Right atrium auricular region (tissue), 2 donors: ENCODE measurements around the gene RNF5. TPM values are rescaled to one million over a fixed set of nuclear protein-coding genes. Genes with fewer than 3 reads are reported as not detected.
A peak's percentile ranks its signal among the peaks of the same experiment; 100 is the strongest.

Experiments
- DNase-seq: peaks from one replicate; pipeline ENCODE4 v3.0.0-alpha.2; 2019; ENCODE audit warnings: low spot score
- H3K27ac ChIP-seq, 2 donors: fragments of 200-600 bp; sonication (generic); 1 replicate in 1 of 2; 2 replicates in 1 of 2; pipeline ENCODE4 v1.5.1; 2016 to 2019
- H3K27me3 ChIP-seq, 2 donors: fragments of 200-600 bp; sonication (generic); one replicate each; pipeline versions ENCODE4 v1.5.1 to v1.6.0; 2017 to 2019
- H3K36me3 ChIP-seq: fragments of 200-600 bp; sonication (generic); one replicate; pipeline ENCODE4 v1.5.1; 2016
- H3K4me1 ChIP-seq, 2 donors: fragments of 200-600 bp; sonication (generic); one replicate each; pipeline versions ENCODE4 v1.5.1 to v1.6.0; 2017 to 2019
- H3K4me3 ChIP-seq, 2 donors: fragments of 200-600 bp; sonication (generic); 1 replicate in 1 of 2; 2 replicates in 1 of 2; pipeline ENCODE4 v1.5.1; 2017 to 2019; ENCODE audit warnings: mild to moderate bottlenecking in 1 of 2, moderate library complexity in 1 of 2
- H3K9me3 ChIP-seq, 2 donors: fragments of 200-600 bp; sonication (generic); one replicate each; pipeline ENCODE4 v1.5.1; 2019
- total RNA-seq, 2 donors: library from RNA; depleted of rRNA; stranded (reverse); fragments of >200 nt; gene quantifications; one replicate each; pipeline ENCODE4 v1.1.0, GENCODE V29; 2016
- TF ChIP-seq, protein P1 (sequence below), 2 donors: fragments of 200-600 bp; sonication (generic); IDR thresholded peaks; one replicate each; pipeline ENCODE4 v1.5.1; 2019; ENCODE audit warnings: antibody characterized with exemption in 2 of 2

Gene RNF5
- total RNA-seq, 2 donors from 2014 or later: 104 to 106 TPM

DNA sequence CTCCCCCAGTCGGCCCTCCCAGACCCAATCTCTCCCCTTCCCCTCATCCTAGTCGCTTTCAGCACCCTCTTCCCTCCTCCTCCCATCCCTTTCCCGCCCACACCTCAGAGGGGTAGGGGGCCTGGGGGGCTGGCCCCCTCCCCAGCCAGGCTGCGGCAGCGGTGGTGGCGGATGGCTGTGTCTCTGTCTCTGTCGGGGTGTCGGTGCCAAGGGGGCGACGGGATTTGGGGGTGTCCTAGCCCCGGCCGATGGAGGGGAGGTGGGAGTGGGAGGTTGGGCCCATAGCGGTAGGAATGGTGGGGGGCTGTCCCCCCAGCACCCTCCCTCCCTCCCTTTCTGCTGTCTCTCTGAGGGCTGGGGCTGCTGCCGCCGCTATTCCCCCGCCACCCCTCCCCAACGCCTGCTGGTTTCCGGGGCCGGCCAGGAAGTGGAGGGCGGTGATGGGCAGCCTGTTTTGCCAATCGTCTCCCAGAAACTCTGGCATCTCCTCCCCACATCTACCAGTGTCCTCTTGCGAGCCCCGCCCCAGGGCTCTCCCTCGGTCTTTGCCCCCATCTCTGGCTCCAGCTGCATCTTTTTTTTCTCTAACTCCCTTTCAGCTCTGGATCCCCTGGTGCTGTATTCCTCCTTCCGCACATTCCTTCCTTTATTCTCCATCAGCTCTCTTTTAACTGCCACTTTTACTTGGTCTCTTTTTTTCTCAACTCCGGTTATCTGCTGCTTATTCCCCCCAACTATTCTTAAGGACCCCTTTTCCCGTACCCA, 2.3 kb upstream of the RNF5 start, which contains the start of gene AGPAT1:
Gene AGPAT1, minus strand, starts transcription at position 374 of the 765 bp plus-strand sequence. CDS start 4,588 bp downstream, outside the sequence.
- Histone ChIP-seq H3K4me1 (peaks cover 0 to 50% of the 10 kb centered on the region in 2 donors), H3K9me3 (no peaks in the 10 kb centered on the region), H3K27ac (peak within 1 kb of the TSS; percentile 92 to 94), H3K27me3 (no peaks in the 10 kb centered on the region), H3K36me3 (peaks cover 11% of the 10 kb centered on the region), H3K4me3 (peak within 1 kb of the TSS; percentile 88 to 95)
- TF ChIP-seq, protein P1, sequence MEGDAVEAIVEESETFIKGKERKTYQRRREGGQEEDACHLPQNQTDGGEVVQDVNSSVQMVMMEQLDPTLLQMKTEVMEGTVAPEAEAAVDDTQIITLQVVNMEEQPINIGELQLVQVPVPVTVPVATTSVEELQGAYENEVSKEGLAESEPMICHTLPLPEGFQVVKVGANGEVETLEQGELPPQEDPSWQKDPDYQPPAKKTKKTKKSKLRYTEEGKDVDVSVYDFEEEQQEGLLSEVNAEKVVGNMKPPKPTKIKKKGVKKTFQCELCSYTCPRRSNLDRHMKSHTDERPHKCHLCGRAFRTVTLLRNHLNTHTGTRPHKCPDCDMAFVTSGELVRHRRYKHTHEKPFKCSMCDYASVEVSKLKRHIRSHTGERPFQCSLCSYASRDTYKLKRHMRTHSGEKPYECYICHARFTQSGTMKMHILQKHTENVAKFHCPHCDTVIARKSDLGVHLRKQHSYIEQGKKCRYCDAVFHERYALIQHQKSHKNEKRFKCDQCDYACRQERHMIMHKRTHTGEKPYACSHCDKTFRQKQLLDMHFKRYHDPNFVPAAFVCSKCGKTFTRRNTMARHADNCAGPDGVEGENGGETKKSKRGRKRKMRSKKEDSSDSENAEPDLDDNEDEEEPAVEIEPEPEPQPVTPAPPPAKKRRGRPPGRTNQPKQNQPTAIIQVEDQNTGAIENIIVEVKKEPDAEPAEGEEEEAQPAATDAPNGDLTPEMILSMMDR (IDR thresholded peaks at IDR 0.05): no peak
- peak; percentile 94 for DNase-seq

DNA sequence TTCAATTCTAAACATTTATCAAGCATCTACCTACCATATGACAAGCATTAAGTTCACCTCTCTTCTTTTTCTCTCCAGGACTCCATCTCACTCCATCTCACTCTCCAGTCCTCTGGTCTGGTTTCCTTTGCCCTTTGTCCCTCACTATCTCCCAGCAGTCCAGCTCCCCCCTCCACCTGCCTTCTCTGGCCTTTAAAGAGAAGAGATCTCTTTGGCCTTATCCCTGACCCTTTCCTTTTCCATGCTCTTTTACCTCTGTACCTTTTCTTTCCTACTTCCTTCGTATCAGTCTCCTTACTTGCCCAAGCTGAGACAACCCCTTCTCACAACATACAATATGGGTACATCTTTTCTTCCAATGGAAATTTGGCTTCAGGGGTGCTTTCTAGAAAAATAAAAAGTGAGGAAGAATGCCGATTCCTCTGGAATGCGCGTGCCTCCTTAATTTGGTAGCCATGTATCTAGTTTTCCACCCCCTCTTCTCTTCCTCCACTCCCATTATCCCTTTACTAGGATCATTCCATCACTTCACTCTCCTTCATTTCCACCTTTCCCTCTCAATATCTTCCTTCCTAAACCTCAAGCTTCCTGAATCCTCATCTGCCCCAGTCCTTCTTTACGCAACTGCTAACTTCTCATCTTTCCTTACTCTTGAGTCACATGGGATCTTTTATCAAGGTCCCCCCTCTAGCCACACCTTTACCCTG, 1.6 kb upstream of the RNF5 start:
- peaks cover 16% of the 10 kb centered on the region for H3K36me3 ChIP-seq
- no peak for DNase-seq
- peaks cover 0 to 57% of the 10 kb centered on the region in 2 donors for H3K4me1 ChIP-seq

DNA sequence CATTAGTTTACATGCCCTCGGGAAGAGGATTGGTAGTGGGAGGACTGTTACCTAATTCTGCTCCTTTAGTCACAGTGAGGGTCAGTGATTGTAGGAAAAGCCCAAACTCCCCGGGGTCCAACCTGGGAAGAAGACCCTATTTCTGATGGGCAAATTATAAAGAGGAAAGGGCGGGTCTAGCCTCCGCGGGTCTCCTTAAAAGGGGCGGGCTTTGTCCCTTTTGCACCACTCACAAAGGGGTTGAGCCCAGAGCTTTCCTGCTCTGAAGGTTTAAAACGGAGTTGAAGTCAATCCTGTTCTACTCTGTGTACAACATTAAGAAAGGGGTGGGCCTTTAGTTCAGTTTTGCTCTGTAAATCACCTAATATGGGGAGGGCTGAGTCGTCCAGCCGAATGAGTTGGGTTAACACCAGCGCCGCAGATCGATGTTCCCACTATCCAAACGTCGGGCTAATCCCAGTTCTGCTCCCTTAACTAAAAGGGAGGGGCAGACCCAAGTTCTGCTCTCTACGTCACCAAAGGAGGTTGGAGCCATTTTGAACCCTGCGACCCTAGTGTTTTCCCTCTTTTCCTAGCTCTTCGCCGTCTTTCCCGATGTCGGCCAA, 920 bp upstream of the RNF5 start:
- Histone ChIP-seq H3K4me3 (peak overlapping the region; percentile 88 to 95), H3K27me3 (no peaks in the 10 kb centered on the region), H3K27ac (peak overlapping the region; percentile 92 to 94), H3K4me1 (peaks cover 0 to 61% of the 10 kb centered on the region in 2 donors), H3K36me3 (peaks cover 20% of the 10 kb centered on the region), H3K9me3 (no peaks in the 10 kb centered on the region)
- TF ChIP-seq, protein P1 (IDR thresholded peaks at IDR 0.05): no peak
- DNase-seq: no peak

More for the DNA sequence above, 1.6 kb upstream of the RNF5 start:
- no peaks in the 10 kb centered on the region for H3K27me3 ChIP-seq
- TF ChIP-seq, protein P1 (IDR thresholded peaks at IDR 0.05): no peak
- peak overlapping the region; percentile 88 to 95 for H3K4me3 ChIP-seq
- H3K9me3 ChIP-seq: no peaks in the 10 kb centered on the region
- H3K27ac ChIP-seq: peak overlapping the region; percentile 92 to 94

DNA sequence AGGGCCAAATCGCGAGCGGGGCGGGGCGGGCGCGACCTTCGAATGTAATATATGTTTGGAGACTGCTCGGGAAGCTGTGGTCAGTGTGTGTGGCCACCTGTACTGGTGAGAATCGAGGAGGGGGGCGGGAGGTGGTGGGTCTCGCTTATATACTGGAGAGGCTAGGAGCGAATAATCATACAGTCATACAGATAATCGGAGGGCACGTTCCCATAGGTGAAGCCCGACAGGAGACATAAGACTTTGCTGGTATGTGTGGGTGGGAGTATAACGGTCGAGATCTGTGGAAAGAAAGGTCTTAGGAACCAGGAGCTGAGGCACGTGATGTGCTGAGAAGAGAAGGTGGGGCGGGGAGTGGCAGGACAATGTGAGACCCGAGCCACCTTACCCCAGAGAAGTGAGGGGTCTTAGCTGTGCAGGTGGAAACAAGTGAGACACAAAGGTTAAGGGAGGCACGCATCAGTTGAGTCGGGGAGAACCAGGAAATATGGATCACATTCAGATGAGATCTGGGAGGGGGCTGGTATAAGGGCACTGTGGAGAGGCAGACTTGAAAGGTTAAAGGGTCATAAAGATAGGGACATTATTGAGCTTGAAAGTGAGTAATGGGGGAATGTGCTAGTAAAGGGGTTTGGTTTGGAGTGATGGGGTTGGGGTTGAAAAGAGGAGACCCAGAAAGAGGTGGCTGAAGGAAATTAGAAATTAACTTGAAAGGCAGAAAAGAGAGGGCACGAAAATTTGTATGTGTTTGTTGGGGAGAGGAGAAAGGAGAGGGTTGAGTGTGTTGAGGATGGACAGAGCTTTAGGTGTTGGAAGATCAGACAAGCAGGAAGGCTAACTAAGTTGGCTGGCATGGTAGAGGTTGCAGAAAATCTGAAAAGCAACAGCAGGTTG, 589 bp downstream of the RNF5 start:
- Histone ChIP-seq H3K36me3 (peaks cover 28% of the 10 kb centered on the region), H3K4me1 (peaks cover 0 to 67% of the 10 kb centered on the region in 2 donors), H3K27ac (peak overlapping the region; percentile 92 to 94), H3K9me3 (no peaks in the 10 kb centered on the region), H3K27me3 (no peaks in the 10 kb centered on the region), H3K4me3 (peak overlapping the region; percentile 88 to 95)
- TF ChIP-seq, protein P1 (IDR thresholded peaks at IDR 0.05): no peak
- no peak for DNase-seq
